Liver (tissue), 9 donors: Measurements from ENCODE around the gene RELL2. TPM values are rescaled to one million over a fixed set of nuclear protein-coding genes. Genes with fewer than 3 reads are reported as not detected.

Experiments used
- DNase-seq: peaks from one replicate; pipeline ENCODE4 v3.0.0-alpha.2; 2017; ENCODE audit warnings: low spot score
- H3K27ac ChIP-seq, 2 donors: one replicate each; pipeline ENCODE4 v1.7.0; 2013; ENCODE audit warnings: inconsistent platforms in 2 of 2, low read length in 2 of 2, control low read depth in 1 of 2, low read depth in 1 of 2, mild to moderate bottlenecking in 1 of 2
- H3K27me3 ChIP-seq, 4 donors: one replicate each; pipeline versions ENCODE4 v1.6.1 to v1.7.0; 2013; ENCODE audit warnings: low read length in 3 of 4, inconsistent platforms in 1 of 4, mild to moderate bottlenecking in 1 of 4, moderate library complexity in 1 of 4; ENCODE audit not compliant: control insufficient read depth in 4 of 4, insufficient read depth in 4 of 4
- H3K36me3 ChIP-seq, 4 donors: one replicate each; pipeline versions ENCODE4 v1.6.1 to v1.7.0; 2013; ENCODE audit warnings: low read length in 3 of 4, mild to moderate bottlenecking in 3 of 4, low read depth in 1 of 4, moderate library complexity in 1 of 4; ENCODE audit not compliant: control insufficient read depth in 4 of 4, insufficient read depth in 3 of 4
- H3K4me1 ChIP-seq, 4 donors: one replicate each; pipeline versions ENCODE4 v1.6.1 to v1.7.0; 2013; ENCODE audit warnings: low read length in 3 of 4, mild to moderate bottlenecking in 3 of 4, moderate library complexity in 1 of 4; ENCODE audit not compliant: control insufficient read depth in 4 of 4, insufficient read depth in 4 of 4
- H3K4me3 ChIP-seq, 3 donors: one replicate each; pipeline versions ENCODE4 v1.6.1 to v1.7.0; 2013; ENCODE audit warnings: low read length in 3 of 3, control low read depth in 1 of 3, low read depth in 1 of 3, mild to moderate bottlenecking in 1 of 3
- H3K9ac ChIP-seq, 2 donors: one replicate each; pipeline ENCODE4 v1.7.0; 2013; ENCODE audit warnings: low read length in 2 of 2, mild to moderate bottlenecking in 2 of 2, moderate library complexity in 2 of 2, control low read depth in 1 of 2, low read depth in 1 of 2
- H3K9me3 ChIP-seq, 4 donors: one replicate each; pipeline versions ENCODE4 v1.6.1 to v1.7.0; 2013; ENCODE audit warnings: low read length in 3 of 4; ENCODE audit not compliant: control insufficient read depth in 4 of 4
- ATF3 ChIP-seq: IDR thresholded peaks from 2 replicates; pipeline ENCODE4 v1.6.1; 2016; ENCODE audit warnings: antibody characterized with exemption
- CTCF ChIP-seq: fragments of 150-350 bp; IDR thresholded peaks from 2 replicates; pipeline ENCODE4 v1.5.1; 2017; ENCODE audit warnings: improper control_type of control experiment, low read depth, low read length; ENCODE audit not compliant: missing input control
- EGR1 ChIP-seq, 2 donors: IDR thresholded peaks; 2 replicates each; pipeline ENCODE4 v1.6.1; 2016 to 2018; ENCODE audit warnings: antibody characterized with exemption in 2 of 2, low read depth in 2 of 2
- FOXA1 ChIP-seq: IDR thresholded peaks from 2 replicates; pipeline ENCODE4 v1.6.1; 2016; ENCODE audit warnings: antibody characterized with exemption
- FOXA2 ChIP-seq: IDR thresholded peaks from 2 replicates; pipeline ENCODE4 v1.6.1; 2016; ENCODE audit warnings: antibody characterized with exemption
- GABPA ChIP-seq, 2 donors: IDR thresholded peaks in 1 of 2; conservative IDR thresholded peaks in 1 of 2; 2 replicates each; pipeline ENCODE4 v1.6.1; 2016; ENCODE audit warnings: antibody characterized with exemption in 2 of 2, mild to moderate bottlenecking in 1 of 2, moderate library complexity in 1 of 2
- HNF4A ChIP-seq, 2 donors: conservative IDR thresholded peaks; 2 replicates each; pipeline ENCODE4 v1.6.1; 2016; ENCODE audit warnings: antibody characterized with exemption in 2 of 2, mild to moderate bottlenecking in 2 of 2
- HNF4G ChIP-seq: IDR thresholded peaks from 2 replicates; pipeline ENCODE4 v1.6.1; 2016; ENCODE audit warnings: antibody characterized with exemption
- JUND ChIP-seq, 2 donors: IDR thresholded peaks; 2 replicates each; pipeline ENCODE4 v1.6.1; 2016; ENCODE audit warnings: antibody characterized with exemption in 2 of 2
- NR2F2 ChIP-seq: IDR thresholded peaks from 2 replicates; pipeline ENCODE4 v1.6.1; 2016; ENCODE audit warnings: antibody characterized with exemption
- RAD21 ChIP-seq, 2 donors: IDR thresholded peaks; 2 replicates each; pipeline ENCODE4 v1.6.1; 2016; ENCODE audit warnings: antibody characterized with exemption in 2 of 2, mild to moderate bottlenecking in 2 of 2
- RXRA ChIP-seq, 2 donors: IDR thresholded peaks; 2 replicates each; pipeline ENCODE4 v1.6.1; 2017 to 2018; ENCODE audit warnings: antibody characterized with exemption in 2 of 2, mild to moderate bottlenecking in 1 of 2
- SP1 ChIP-seq: IDR thresholded peaks from 2 replicates; pipeline ENCODE4 v1.6.1; 2018; ENCODE audit warnings: antibody characterized with exemption, mild to moderate bottlenecking
- TAF1 ChIP-seq: conservative IDR thresholded peaks from 2 replicates; pipeline ENCODE4 v1.6.1; 2016; ENCODE audit warnings: antibody characterized with exemption, mild to moderate bottlenecking
- YY1 ChIP-seq: IDR thresholded peaks from 2 replicates; pipeline ENCODE4 v1.6.1; 2016; ENCODE audit warnings: antibody characterized with exemption, mild to moderate bottlenecking
- ZBTB33 ChIP-seq: IDR thresholded peaks from 2 replicates; pipeline ENCODE4 v1.6.1; 2016; ENCODE audit warnings: antibody characterized with exemption
- WGBS: extraction: QIAGEN DNeasy Blood & Tissue Kit; methylation state at CpG from one replicate; pipeline ENCODE4 v1.1.7; 2013; 5-methylcytosine and 5-hydroxymethylcytosine counted together
- polyA plus RNA-seq, 2 donors: library from polyadenylated mRNA; stranded (reverse) in 1 of 2; unstranded in 1 of 2; fragments of 200-250 nt in 1 of 2; fragments of >200 nt in 1 of 2; fragmentation: Nextera tagmentation in 1 of 2; extraction: Ambion mirVana in 1 of 2; gene quantifications; one replicate each; pipeline versions ENCODE4 v1.2.1 to v1.2.3, GENCODE V29; 2013 to 2015
- total RNA-seq, 2 donors: library from RNA; depleted of rRNA; stranded (reverse); fragments of >200 nt; gene quantifications; one replicate each; pipeline ENCODE4 v1.2.3, GENCODE V29; 2014
- TF ChIP-seq, protein P1 (sequence below): IDR thresholded peaks from 2 replicates; pipeline ENCODE4 v1.6.1; 2016; ENCODE audit warnings: antibody characterized with exemption, mild to moderate bottlenecking
- TF ChIP-seq, protein P2 (sequence below): IDR thresholded peaks from 2 replicates; pipeline ENCODE4 v1.6.1; 2016; ENCODE audit warnings: antibody characterized with exemption
- donor health status: healthy.
- donor health status: healthy.
- donor health status: healthy.
- donor health status: healthy.
- donor health status: healthy.

Gene RELL2
- total and polyA plus RNA-seq, 4 donors, result 0.47 to 1.3 (median 0.88) TPM

DNA sequence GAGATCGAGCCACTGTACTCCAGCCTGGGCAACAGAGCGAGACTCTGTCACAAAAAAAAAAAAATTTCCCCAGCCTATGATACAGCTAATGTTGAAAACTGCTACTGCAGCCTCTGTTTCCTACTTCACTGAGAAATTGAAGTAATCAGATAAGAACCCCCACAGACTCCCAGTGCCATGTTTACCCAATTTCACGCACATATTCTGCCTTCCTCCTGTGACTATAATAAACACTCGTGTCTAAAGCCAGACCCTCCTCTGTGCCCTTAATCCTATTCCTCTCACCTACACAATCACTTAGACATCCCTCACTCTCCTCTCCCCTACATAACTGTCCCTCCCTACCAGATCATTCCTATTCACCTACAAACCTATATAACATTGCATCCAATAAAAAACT, 38.9 kb downstream of the RELL2 start:
- H3K27ac ChIP-seq, result no peak overlapping the region
- no peaks in the 10 kb centered on the region for H3K36me3 ChIP-seq
- H3K9ac ChIP-seq, result no peak overlapping the region
- no peak overlapping the region for H3K4me3 ChIP-seq
- TF ChIP-seq EGR1 (IDR thresholded peaks at IDR 0.05; ENCODE audit: low read depth in 2 of 2), result no peak
- TF ChIP-seq, protein P1, sequence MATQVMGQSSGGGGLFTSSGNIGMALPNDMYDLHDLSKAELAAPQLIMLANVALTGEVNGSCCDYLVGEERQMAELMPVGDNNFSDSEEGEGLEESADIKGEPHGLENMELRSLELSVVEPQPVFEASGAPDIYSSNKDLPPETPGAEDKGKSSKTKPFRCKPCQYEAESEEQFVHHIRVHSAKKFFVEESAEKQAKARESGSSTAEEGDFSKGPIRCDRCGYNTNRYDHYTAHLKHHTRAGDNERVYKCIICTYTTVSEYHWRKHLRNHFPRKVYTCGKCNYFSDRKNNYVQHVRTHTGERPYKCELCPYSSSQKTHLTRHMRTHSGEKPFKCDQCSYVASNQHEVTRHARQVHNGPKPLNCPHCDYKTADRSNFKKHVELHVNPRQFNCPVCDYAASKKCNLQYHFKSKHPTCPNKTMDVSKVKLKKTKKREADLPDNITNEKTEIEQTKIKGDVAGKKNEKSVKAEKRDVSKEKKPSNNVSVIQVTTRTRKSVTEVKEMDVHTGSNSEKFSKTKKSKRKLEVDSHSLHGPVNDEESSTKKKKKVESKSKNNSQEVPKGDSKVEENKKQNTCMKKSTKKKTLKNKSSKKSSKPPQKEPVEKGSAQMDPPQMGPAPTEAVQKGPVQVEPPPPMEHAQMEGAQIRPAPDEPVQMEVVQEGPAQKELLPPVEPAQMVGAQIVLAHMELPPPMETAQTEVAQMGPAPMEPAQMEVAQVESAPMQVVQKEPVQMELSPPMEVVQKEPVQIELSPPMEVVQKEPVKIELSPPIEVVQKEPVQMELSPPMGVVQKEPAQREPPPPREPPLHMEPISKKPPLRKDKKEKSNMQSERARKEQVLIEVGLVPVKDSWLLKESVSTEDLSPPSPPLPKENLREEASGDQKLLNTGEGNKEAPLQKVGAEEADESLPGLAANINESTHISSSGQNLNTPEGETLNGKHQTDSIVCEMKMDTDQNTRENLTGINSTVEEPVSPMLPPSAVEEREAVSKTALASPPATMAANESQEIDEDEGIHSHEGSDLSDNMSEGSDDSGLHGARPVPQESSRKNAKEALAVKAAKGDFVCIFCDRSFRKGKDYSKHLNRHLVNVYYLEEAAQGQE, result no peak
- no peak for TF ChIP-seq ZBTB33
- TF ChIP-seq, protein P2, sequence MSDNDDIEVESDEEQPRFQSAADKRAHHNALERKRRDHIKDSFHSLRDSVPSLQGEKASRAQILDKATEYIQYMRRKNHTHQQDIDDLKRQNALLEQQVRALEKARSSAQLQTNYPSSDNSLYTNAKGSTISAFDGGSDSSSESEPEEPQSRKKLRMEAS, result no peak
- TF ChIP-seq FOXA2, result no peak
- no peak for TF ChIP-seq YY1
- no peak for TF ChIP-seq JUND (IDR thresholded peaks at IDR 0.05)
- no peak for TF ChIP-seq FOXA1
- TF ChIP-seq HNF4G, result no peak
- no peak for TF ChIP-seq SP1
- no peak for TF ChIP-seq ATF3
- TF ChIP-seq NR2F2, result no peak
- no peak for TF ChIP-seq RAD21 (IDR thresholded peaks at IDR 0.05)
- TF ChIP-seq RXRA (IDR thresholded peaks at IDR 0.05), result no peak
- no peak for TF ChIP-seq HNF4A (conservative IDR thresholded peaks at IDR 0.05)
- TF ChIP-seq TAF1, result no peak
- TF ChIP-seq CTCF, result no peak
- no peak for TF ChIP-seq GABPA (IDR thresholded peaks at IDR 0.05 in 1 of 2, conservative IDR thresholded peaks at IDR 0.05 in 1 of 2)
- H3K4me1 ChIP-seq, result peaks cover 0 to 3% (median 0%) of the 10 kb centered on the region in 4 donors
- H3K27me3 ChIP-seq, result no peaks in the 10 kb centered on the region
- WGBS, result 92% methylated on average over 4 of the region's 4 CpGs
- no peak for DNase-seq
- no peaks in the 10 kb centered on the region for H3K9me3 ChIP-seq

- Histone ChIP-seq H3K36me3 (no peaks in the 10 kb centered on the region), H3K9me3 (no peaks in the 10 kb centered on the region), H3K9ac (no peak overlapping the region), H3K4me1 (peaks cover 2 to 5% (median 4%) of the 10 kb centered on the region in 4 donors), H3K27me3 (no peaks in the 10 kb centered on the region), H3K4me3 (no peak overlapping the region), H3K27ac (no peak overlapping the region)
- DNase-seq, result no peak
- TF ChIP-seq GABPA (IDR thresholded peaks at IDR 0.05 in 1 of 2, conservative IDR thresholded peaks at IDR 0.05 in 1 of 2) (no peak), TAF1 (no peak), NR2F2 (no peak), ATF3 (no peak), RAD21 (IDR thresholded peaks at IDR 0.05) (no peak), FOXA1 (no peak), YY1 (no peak), JUND (IDR thresholded peaks at IDR 0.05) (no peak), SP1 (no peak), RXRA (IDR thresholded peaks at IDR 0.05) (no peak), HNF4G (no peak), CTCF (no peak)
- TF ChIP-seq, protein P1, result no peak
Observed at GRCh38 chr5:141677415-141677814, 40.6 kb downstream of the RELL2 start.
